ENCODE measurements around the gene C16orf96. TPM values are rescaled to one million over a fixed set of nuclear protein-coding genes. Genes with fewer than 3 reads are reported as not detected.

The C16orf96 gene
- total RNA-seq, 1 experiment from 2014 or later: 0.15 TPM

DNA sequence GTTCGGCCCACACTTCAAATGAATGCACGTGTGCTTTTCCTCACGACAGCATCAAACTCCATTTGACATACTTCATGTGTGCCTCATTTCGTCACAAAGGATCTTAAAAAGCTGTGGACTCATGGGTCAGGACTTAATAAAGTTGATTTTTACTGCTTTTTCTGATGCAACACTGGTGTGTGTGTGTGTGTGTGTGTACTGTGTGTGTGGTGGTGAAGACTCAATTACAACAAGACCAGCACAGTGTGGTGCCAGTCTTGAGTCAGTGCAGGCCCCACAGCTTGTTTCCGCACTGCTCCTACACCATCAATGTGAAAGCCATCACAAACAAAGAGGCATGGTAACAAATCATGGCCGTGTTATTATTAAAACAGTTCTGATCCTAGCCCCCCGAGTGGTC, 35.2 kb upstream of the C16orf96 start:
- intact Hi-C loops (cut with micrococcal nuclease; ENCODE audit: unreplicated experiment): no loop called here
- Histone ChIP-seq H3K4me2 (no peak overlapping the region), H3K79me2 (ENCODE audit: low read depth) (no peaks in the 10 kb centered on the region), H2AFZ (no peak overlapping the region), H3K9me3 (ENCODE audit: insufficient read depth, low read depth) (no peaks in the 10 kb centered on the region), H3K27ac (no peak overlapping the region), H3K27me3 (ENCODE audit: insufficient read depth, low read depth) (no peaks in the 10 kb centered on the region), H3K9me2 (ENCODE audit: insufficient read depth) (no peaks in the 10 kb centered on the region), H3K4me1 (replicated peaks; ENCODE audit: insufficient read depth) (no peaks in the 10 kb centered on the region), H3K36me3 (ENCODE audit: low read depth) (no peaks in the 10 kb centered on the region), H3K4me3 (no peak overlapping the region), H4K20me1 (ENCODE audit: insufficient read depth) (no peaks in the 10 kb centered on the region; the same call in 1 of the 2 replicates), H3F3A (ENCODE audit: insufficient read depth, low read depth) (peaks cover 4% of the 10 kb centered on the region; the same call in 1 of the 2 replicates)
- CTCF ChIA-PET: no interaction called here
- POLR2A ChIA-PET (ENCODE audit: unreplicated experiment): no interaction called here
- TF ChIP-seq, protein P1, sequence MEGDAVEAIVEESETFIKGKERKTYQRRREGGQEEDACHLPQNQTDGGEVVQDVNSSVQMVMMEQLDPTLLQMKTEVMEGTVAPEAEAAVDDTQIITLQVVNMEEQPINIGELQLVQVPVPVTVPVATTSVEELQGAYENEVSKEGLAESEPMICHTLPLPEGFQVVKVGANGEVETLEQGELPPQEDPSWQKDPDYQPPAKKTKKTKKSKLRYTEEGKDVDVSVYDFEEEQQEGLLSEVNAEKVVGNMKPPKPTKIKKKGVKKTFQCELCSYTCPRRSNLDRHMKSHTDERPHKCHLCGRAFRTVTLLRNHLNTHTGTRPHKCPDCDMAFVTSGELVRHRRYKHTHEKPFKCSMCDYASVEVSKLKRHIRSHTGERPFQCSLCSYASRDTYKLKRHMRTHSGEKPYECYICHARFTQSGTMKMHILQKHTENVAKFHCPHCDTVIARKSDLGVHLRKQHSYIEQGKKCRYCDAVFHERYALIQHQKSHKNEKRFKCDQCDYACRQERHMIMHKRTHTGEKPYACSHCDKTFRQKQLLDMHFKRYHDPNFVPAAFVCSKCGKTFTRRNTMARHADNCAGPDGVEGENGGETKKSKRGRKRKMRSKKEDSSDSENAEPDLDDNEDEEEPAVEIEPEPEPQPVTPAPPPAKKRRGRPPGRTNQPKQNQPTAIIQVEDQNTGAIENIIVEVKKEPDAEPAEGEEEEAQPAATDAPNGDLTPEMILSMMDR (conservative IDR thresholded peaks at IDR 0.05): no peak
- TF ChIP-seq EZH2 (IDR thresholded peaks at IDR 0.05; ENCODE audit: low read depth): no peak
- DNase-seq: no peak
- no TSS peak for BruUV-seq (replicated peaks)

DNA sequence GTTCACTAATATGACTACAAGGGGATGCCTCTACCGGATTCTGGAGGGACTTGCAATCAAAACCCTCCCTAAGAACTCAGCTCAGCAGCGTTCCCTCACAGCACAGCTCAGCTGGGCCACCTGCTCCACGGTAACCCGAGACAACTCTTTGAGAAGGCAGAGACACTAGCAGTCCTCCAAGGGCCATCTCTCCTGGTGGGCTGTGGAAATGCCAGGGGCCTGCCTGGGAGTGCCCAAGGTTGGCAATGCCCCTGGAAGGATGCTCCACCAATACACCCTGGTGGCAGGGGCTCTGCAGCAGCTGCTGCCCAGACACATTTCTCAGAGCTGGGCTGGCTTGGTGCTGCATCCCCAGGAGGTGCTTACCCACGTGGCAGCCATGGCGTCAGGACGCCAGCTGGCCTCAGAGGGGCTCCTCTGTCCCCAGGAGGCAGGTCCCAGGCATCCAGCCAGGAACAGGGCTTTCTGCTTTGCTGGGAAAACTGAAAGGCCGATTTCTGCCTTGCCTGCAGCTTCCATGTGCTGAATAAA, 34.0 kb upstream of the C16orf96 start:
- Histone ChIP-seq H3F3A (ENCODE audit: insufficient read depth, low read depth) (peaks cover 4% of the 10 kb centered on the region; the same call in 1 of the 2 replicates), H3K4me2 (no peak overlapping the region), H4K20me1 (ENCODE audit: insufficient read depth) (no peaks in the 10 kb centered on the region; the same call in 1 of the 2 replicates), H3K79me2 (ENCODE audit: low read depth) (no peaks in the 10 kb centered on the region), H2AFZ (no peak overlapping the region), H3K27me3 (ENCODE audit: insufficient read depth, low read depth) (no peaks in the 10 kb centered on the region), H3K9me2 (ENCODE audit: insufficient read depth) (no peaks in the 10 kb centered on the region), H3K27ac (no peak overlapping the region), H3K36me3 (ENCODE audit: low read depth) (no peaks in the 10 kb centered on the region), H3K9me3 (ENCODE audit: insufficient read depth, low read depth) (no peaks in the 10 kb centered on the region), H3K4me3 (no peak overlapping the region), H3K4me1 (replicated peaks; ENCODE audit: insufficient read depth) (no peaks in the 10 kb centered on the region)
- no TSS peak for BruUV-seq (replicated peaks)
- CTCF ChIA-PET: no interaction called here
- POLR2A ChIA-PET (ENCODE audit: unreplicated experiment): interaction anchor here (0.6 kb wide), 1 partner anchor 23 kb away, joined by 3 read pairs; no protein-coding TSS in a partner anchor
- no peak for TF ChIP-seq EZH2 (IDR thresholded peaks at IDR 0.05; ENCODE audit: low read depth)
- TF ChIP-seq, protein P1 (conservative IDR thresholded peaks at IDR 0.05): no peak
- intact Hi-C loops (cut with micrococcal nuclease; ENCODE audit: unreplicated experiment): no loop called here
- DNase-seq: no peak

DNA sequence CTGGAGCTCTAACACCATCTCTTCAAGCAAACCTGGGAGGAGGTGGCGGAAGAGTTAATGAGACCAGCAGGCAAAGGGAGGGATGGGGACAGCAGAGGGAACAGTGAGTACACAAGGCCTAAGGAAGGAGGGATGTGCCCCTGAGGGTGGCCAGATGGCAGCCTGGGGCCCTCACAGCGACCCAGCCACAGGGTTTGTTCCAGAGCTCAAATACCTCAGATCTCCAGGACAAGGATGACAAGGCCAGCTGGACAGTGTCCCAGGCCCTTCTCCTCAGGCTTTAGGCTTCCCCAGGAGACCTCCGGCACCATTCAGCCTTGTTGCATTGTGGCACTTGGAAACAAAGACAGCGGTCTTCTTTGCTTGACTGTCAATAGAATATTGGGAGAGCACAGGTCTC, 32.5 kb upstream of the C16orf96 start:
- no peak for DNase-seq
- H4K20me1 ChIP-seq (ENCODE audit: insufficient read depth): no peaks in the 10 kb centered on the region
- H3K4me1 ChIP-seq (replicated peaks; ENCODE audit: insufficient read depth): no peaks in the 10 kb centered on the region
- H3K9me3 ChIP-seq (ENCODE audit: insufficient read depth, low read depth): no peaks in the 10 kb centered on the region
- intact Hi-C loops (cut with micrococcal nuclease; ENCODE audit: unreplicated experiment): no loop called here
- H3K4me2 ChIP-seq: no peak overlapping the region
- H3K27me3 ChIP-seq (ENCODE audit: insufficient read depth, low read depth): no peaks in the 10 kb centered on the region
- no peak overlapping the region for H3K4me3 ChIP-seq
- no peaks in the 10 kb centered on the region for H3K79me2 ChIP-seq (ENCODE audit: low read depth)
- peaks cover 1% of the 10 kb centered on the region; the same call in 1 of the 2 replicates for H3F3A ChIP-seq (ENCODE audit: insufficient read depth, low read depth)
- no peaks in the 10 kb centered on the region for H3K9me2 ChIP-seq (ENCODE audit: insufficient read depth)
- CTCF ChIA-PET: interaction anchor here (0.6 kb wide), 1 partner anchor 292 kb away, joined by 7 read pairs; no protein-coding TSS in a partner anchor
- no TSS peak for BruUV-seq (replicated peaks)
- TF ChIP-seq, protein P1 (conservative IDR thresholded peaks at IDR 0.05): no peak
- TF ChIP-seq EZH2 (IDR thresholded peaks at IDR 0.05; ENCODE audit: low read depth): no peak
- no peak overlapping the region for H2AFZ ChIP-seq
- POLR2A ChIA-PET (ENCODE audit: unreplicated experiment): interaction anchor here (0.7 kb wide), 1 partner anchor 63 kb away, joined by 5 read pairs; no protein-coding TSS in a partner anchor
- H3K36me3 ChIP-seq (ENCODE audit: low read depth): no peaks in the 10 kb centered on the region
- H3K27ac ChIP-seq: no peak overlapping the region
